GM21576 (cell line): ENCODE data around the gene TPPP2.
"Not testable (repeated sequence)": the region's sequence is repeated elsewhere in the genome, so short reads cannot be mapped to it uniquely, and the experiment has no call there.

ENCODE experiments used
- ATAC-seq: cut with Tn5 transposase; IDR thresholded peaks from one replicate; pipeline ENCODE4 v1.9.1; 2021; ENCODE audit warnings: mild to moderate bottlenecking, moderate library complexity; ENCODE audit not compliant: unreplicated experiment

The TPPP2 gene

DNA sequence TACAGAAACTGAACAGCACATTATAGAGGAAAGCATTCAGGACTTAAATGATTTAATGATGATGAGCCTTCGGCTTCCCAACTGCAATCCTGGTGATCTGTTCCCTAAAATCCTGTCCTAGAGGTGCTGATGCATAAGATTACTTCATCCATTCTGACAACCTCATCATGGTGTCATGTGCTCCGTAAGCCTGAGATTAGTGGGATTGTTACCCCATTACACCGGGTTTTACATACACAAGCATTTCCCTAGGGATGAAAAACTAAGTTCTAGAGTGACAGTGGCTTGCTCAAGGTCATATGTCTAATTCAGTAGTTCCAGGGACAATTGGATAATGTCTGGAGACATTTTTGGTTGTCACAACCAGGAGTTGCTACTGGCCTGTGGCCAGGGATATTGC is 7.1 kb downstream of the TPPP2 start:
- no peak for ATAC-seq

DNA sequence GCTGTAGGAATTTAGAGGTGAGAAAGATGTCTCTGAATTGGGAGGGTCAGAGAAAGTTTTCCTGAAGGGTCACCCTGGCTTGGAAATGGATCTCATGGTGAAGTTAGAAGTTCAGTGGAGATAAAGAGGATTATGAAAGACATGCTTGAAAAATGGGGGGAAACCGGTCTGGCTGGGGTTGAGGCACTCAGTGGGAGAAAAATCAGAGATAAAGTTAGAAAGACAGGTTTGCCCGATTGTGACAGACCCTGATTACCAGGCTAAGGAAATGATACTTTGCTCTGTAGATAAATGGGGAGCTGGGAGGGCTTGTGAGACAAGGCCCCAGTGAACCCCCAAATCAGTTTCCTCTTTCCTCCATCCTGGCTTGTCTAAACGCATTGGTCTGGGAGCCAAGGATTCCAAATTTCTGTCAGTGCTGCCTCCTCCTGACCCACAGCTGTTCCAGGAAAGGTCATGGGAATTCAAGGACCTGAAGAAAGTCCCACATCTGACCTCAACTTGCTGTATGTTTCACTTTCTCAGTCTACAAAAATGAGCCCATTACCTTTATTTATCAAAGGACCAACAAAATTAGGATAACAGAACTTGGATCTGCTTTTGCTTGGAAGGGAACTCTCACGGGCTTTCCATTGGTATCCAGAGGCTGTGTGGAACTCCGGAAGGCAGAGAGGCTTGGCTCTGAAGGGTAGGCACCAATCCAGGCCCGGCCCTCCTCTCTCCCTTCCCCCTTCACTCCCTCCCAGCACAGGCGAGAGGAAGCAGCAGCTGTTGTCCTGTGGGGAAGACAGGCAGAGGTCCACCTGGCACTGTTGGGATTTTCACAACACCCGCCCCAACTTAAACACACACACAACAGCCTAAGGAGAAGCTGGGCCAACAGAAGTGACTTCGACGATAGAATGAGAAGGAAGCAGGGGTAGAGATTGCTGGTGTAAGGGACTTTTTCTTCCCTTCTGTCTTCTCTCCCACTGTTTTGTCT is 8.7 kb downstream of the TPPP2 start:
- ATAC-seq, result no peak

DNA sequence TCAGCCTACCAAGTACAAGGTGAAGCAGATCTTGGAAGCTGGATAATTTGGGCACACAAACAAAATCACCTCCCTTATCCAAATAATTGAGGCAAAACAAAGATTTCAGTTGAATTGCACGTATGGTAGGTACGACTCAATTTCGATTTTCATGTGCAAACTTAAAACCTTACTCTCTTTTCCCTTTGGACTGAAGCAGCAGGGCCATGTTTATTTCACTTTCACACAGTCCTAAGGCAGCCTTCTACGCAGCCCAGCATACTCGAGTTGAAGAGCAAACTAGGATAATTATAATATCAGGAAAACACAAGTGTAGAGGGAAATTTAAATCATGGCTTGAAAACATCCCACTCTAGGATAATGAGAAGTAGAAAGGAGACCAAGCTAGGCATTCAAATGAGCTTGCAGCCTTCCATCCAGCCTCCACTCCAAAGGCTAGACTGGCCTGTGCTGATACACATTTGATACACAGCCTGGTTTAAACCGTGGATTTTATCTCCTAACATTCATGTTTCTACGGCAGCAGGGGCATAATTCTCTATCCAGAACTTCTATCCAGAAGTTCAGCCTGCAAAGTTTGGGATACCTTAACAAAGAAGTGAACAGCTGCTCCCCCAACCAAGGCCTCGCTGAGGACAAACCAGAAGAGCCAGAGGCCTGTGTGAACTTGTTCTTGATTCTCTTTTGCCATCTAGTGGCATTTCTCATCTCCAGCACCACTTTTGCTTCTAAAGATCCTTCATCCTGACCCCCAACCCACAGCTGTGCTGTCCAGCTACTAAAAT is 9.8 kb downstream of the TPPP2 start:
- no peak for ATAC-seq

DNA sequence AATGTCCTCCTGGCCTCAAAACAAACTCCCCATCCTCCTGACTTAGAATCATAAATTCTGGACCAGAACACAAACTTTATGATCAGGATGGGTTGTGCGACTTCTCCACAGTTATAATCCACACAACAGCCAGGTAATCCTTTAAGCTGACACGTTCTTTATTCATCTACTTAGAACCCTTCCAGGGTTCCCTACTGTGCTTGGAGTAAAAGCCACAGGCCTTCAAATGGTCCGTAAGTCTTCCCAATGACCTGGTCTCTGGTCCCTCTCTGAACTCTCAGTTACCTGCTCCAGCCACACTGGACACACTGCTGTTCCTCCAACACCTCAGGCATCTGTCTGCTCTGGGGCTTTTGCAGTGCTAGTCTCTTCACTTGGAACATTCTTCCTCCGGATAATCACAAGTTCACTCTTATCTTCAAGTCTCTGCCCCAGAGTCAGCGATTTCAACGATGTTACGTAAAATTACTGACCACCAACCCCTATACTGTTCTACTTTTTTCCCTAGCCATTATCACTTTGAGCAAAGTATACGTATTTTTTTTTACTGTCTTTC is 10.4 kb downstream of the TPPP2 start:
- no peak for ATAC-seq

DNA sequence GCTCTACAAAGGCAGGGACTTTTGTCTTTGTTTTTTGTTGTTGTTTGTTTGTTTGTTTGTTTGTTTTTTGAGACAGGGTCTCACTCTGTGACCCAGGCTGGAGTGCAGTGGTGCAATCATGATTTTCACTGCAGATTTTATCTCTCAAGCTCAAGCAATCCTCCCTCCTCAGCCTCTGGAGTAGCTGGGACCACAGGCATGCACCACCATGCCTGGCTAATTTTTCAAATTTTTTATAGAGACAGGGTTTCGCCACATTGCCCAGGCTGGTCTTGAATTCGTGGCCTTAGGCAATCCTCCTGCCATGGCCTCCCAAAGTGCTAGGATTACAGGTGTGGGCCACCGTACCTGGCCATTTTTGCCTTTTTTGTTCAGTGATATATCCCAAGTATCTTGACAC is 10.9 kb downstream of the TPPP2 start:
- ATAC-seq, result not testable (repeated sequence)

DNA sequence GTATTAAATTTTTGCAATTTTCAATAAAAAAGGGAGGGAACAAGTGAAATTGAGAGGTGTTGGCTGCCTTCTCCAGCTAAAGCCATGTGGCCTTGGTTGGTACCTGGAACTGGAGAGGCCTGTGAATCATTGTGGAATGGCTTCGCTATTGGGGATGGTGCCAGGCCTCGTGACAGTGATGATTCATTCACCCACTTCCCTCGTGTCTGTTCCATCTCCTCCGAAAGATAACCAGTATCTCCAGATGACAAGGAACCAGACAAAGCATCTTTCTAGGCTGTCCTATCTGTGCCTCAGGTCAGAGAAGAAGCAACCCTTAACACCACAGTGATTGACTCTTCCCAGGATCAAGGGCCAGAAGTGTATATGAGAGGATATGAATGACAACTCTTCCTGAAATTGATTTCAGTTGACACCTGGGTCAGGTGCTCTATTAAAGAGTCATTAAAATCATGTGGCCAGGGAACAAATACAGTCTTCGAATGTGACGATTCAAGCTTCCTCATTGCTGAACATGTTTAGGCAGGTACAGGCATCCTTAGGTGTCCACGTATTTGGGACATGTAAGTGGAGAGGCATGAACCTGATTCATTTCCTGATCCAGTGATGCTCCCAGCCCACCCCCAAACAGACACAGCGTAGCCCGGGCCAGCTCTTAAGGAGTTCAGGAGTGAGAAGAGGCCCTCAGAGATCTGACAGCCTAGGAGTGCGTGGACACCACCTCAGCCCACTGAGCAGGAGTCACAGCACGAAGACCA is 11.8 kb downstream of the TPPP2 start, which contains the start of gene RNASE7:
TSS of gene RNASE7 (plus strand) at position 687 of the 758 bp plus-strand sequence. CDS start 631 bp downstream, outside the sequence.
- ATAC-seq, result no peak

DNA sequence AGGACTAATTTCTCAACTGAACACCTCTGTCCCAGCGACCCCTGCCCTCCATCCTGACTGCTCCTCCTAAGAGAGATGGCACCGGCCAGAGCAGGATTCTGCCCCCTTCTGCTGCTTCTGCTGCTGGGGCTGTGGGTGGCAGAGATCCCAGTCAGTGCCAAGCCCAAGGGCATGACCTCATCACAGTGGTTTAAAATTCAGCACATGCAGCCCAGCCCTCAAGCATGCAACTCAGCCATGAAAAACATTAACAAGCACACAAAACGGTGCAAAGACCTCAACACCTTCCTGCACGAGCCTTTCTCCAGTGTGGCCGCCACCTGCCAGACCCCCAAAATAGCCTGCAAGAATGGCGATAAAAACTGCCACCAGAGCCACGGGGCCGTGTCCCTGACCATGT is 12.9 kb downstream of the TPPP2 start:
- no peak for ATAC-seq

DNA sequence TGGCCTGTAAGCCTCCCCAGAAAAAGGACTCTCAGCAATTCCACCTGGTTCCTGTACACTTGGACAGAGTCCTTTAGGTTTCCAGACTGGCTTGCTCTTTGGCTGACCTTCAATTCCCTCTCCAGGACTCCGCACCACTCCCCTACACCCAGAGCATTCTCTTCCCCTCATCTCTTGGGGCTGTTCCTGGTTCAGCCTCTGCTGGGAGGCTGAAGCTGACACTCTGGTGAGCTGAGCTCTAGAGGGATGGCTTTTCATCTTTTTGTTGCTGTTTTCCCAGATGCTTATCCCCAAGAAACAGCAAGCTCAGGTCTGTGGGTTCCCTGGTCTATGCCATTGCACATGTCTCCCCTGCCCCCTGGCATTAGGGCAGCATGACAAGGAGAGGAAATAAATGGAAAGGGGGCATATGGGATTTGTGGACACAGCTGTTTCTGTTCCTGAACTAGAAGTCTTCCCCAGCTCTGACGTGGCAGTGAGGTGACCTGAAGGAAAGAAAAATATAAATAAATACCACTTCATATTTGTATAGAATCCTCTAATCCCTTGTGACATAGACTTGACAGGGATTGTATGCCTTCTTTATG is 13.5 kb downstream of the TPPP2 start:
- no peak for ATAC-seq

DNA sequence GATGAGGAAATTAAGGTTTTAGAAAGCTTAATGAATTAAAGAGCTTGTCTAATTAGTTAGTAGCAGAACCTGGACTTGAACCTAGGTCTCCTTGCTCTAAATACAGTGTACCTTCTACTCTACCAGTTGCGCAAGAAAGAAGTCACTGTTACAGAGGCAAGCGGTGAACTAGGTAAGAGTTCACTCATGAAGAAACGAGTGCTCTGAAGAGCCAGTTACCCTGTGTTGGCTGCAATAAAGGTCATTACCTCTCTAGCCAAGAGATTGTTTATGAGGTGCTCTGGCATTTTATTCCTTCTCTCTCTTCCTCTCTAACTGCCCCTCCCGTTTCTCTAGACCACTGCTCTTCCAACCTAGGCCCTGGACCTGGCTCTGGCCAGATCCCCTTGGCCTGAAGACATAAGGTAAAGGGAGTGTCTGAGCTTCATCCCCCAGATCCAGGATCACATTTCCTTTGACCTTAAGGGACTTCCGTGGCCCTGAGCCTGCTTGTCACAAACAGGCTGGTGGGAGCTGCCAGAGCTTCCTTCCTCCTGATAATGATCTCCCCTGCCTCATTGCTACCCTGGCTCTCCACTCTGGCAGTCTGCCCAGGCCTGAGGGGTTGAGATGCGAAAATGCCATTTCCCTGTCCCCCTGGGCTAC is 14.1 kb downstream of the TPPP2 start:
- no peak for ATAC-seq

DNA sequence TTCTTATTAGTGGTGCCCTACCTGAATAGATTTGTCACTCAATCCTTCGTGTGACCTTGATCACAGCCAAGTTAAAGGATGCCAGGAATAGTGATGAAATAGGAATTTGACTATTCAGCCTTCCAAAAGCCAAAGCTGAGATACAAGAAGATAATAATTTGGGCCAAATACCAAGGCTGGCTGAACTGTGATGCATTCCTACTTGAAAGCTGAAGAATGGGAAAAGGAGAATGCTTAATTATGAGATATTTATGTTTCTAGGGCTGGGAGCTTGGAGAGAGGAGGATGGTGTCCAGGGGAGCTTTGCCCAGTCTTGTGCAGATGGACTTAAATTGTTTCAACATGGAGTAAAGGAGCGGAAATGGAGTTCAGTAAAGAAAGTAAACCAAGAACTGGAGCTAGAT is 17.4 kb downstream of the TPPP2 start:
- ATAC-seq, result no peak

DNA sequence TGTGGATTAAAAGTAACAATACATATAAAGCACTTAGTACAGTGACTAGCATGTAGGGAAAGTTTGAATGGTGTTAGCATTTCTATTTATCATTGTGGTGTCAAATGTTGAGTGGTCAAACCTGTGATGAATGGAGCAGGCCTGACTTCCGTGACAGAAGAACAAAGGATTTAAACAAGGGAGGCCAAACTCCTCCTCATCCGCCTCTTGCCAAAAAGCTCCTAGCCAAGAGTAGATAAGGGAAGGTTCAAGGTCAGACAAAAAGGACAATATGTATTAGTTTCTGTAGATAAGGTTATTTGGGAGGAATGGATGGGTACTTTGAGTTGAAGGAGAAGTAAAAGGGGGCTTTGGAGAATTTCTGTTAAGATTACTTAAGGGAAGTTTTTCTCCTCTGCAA is 18.6 kb downstream of the TPPP2 start:
- ATAC-seq, result no peak

DNA sequence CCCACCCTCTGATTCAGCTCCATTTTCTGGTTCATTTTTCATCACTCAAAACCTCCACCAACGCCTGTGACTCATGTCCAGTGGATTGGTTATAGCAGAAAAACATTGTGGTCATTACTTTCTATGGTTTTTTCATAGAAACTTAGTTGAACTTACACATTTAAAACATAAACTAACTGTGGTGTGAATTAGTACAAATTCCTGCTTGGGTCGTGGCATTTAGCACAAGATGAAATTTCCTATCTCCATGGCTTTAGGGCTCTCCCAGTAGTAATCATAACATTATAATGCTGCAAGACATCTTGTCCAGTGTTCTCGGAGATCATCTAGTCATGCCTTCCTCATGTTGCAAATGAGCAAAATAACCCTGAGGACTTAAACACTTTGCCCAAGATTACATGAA is 19.3 kb downstream of the TPPP2 start:
- no peak for ATAC-seq

DNA sequence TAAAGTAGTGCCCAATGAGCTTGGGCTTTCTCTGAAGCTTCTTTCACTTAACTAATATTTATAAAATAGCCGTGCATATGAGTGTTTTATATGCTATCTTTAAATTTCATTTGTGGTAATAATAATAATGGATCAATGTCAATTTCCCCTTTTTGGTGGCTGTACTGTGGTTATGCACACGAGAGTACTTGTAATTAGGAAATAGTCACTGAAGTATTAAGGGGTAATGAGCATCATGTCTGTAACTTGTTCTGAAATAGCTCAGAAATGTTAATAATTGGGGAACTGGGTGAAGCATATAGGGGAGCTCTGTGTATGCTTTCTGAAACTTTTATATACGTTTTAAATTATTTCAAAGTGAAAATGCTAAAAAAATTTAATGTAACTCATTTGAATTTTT is 20.6 kb downstream of the TPPP2 start:
- ATAC-seq, result no peak

DNA sequence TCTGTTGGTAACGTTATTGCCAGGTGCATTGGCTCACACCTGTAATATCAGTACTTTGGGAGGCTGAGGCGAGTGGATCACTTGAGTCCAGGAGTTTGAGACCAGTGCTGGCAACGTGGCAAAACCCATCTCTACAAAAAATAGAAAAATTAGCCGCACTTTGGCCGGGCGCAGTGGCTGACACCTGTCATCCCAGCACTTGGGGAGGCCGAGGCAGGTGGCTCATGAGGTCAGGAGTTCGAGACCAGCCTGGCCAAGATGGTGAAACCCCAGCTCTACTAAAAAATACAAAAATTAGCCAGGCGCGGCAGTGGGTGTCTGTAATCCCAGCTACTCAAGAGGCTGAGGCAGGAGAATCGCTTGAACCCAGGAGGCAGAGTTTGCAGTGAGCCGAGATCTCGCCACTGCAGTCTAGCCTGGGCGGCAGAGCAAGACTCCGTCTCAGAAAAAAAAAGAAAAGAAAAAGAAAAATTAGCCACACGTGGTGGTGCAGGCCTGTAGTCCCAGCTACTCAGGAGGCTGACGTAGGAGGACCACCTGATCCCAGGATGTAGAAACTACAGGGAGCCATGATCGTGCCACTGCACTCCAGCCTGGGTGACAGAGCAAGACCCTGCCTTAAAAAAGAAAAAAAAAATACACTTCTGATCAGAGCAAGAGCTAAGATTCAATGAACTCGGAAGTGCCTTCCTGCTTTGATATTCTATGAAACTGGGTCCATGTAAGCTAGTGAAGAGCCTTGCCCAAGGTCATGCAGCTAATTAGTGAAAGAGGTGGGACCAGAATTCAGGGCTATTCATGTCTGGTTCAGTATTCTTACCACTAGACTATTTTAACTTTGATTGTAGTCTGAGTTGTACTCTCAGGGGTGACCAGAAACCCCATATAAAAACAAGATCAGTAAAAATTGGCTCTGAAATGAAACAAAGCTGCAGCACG is 23.4 kb downstream of the TPPP2 start:
- ATAC-seq, result no peak

DNA sequence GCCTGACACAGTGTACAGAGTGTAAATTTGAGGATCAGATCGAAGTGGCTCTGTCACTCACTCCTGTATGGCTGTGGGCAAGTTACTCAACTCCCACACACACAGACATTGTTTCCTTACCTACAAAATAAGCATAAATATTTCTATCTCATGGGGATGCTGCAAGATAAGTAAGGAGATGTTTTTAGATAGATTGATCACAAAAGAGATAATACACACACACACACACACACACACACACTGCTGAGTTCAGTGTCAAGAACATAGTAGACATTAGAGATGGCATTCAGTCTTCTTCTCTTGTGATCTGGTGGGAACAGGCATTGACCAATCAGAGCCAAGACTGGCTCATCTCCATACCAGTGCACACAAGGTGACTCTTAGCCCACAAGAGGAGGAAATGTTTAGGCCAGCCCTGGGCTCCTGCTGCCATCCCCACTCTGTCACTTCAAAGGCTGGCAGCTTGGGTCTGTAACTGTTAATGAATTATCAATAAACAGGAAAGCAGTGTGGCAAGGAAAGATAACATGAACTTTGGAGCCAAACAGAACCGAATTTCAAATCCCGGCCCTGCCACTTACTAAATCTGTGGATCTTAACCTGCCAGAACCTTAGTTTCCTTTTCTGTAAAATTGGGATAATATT is 24.2 kb downstream of the TPPP2 start:
- ATAC-seq, result no peak

DNA sequence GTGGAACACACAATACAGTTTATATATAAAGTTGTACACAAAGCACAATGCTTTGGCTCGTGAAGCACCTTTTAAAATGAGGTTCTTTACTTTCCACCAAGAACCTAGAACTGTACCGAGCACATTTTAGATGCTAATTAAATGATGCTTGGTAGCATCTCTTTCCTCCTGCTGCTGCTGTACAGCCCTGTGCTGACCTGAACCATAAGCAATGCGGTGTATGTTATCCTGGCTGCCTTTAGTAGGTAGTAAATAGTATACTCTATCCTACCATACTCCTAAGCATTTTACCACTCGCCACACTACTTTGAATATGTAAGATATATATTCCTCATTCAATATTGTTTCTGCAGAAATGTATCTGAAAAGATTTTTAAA is 24.7 kb downstream of the TPPP2 start:
- no peak for ATAC-seq

DNA sequence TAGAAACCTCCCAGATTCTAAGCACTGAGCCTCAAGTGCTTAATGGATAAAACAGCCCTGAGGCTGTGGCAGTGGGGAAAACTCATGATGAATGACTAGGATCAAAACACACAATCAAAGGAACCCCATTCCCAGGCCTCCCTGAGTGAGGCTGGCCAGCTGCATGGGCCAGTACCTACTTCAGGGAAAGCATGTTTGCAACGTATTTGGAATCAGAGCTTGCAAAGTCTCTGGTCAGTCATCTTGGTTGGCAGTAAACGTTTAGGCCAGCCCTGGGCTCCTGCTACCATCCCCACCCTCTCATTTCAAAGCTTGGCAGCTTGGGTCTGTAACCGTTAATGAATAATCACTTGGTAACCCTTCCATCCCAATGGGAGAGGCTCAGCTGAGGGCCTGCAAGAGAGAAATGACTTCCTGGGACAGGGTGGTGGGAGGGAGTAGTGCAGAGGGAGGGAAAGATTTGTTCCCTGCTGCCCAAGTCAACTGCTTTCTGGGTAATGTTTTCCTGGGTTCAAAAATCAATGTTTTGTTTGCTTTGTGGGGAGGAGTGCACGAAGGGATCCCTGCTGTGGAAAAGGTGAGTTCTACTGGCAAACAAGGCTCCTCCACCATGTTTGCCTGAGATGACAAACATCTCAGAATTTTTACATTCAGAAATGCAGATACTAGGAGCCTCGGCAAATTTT is 25.6 kb downstream of the TPPP2 start:
- ATAC-seq, result no peak
